KMS-11 (cell line): ENCODE data around the gene CTNNA3.

Source experiments
- H2AFZ ChIP-seq: fragments of 200-600 bp; sonication (generic); 2 replicates; pipeline ENCODE4 v1.6.1; 2016; ENCODE audit warnings: antibody characterized with exemption, mixed run types, low read depth
- H3K27ac ChIP-seq: fragments of 200-600 bp; sonication (generic); 2 replicates; pipeline ENCODE4 v1.6.1; 2016; ENCODE audit warnings: mild to moderate bottlenecking, mixed run types
- H3K27me3 ChIP-seq: fragments of 200-600 bp; sonication (generic); 2 replicates; pipeline ENCODE4 v1.6.1; 2017; ENCODE audit warnings: mild to moderate bottlenecking, low read depth, mixed run types, moderate library complexity; ENCODE audit not compliant: insufficient read depth
- H3K36me3 ChIP-seq: fragments of 200-600 bp; sonication (generic); 2 replicates; pipeline ENCODE4 v1.6.1; 2017; ENCODE audit warnings: mild to moderate bottlenecking, mixed run types; ENCODE audit not compliant: insufficient read depth
- H3K4me1 ChIP-seq: fragments of 200-600 bp; sonication (generic); 2 replicates; pipeline ENCODE4 v1.6.1; 2016; ENCODE audit warnings: mild to moderate bottlenecking, low read depth, mixed run types; ENCODE audit not compliant: poor library complexity, severe bottlenecking
- H3K4me2 ChIP-seq: fragments of 200-600 bp; sonication (generic); 2 replicates; pipeline ENCODE4 v1.7.0; 2016; ENCODE audit warnings: mild to moderate bottlenecking, mixed run types
- H3K4me3 ChIP-seq: fragments of 200-600 bp; sonication (generic); IDR thresholded peaks from 2 replicates; pipeline ENCODE4 v1.6.1; 2017; ENCODE audit warnings: low read depth, low read length, mixed read lengths; ENCODE audit not compliant: insufficient read depth
- H3K79me2 ChIP-seq: fragments of 200-600 bp; sonication (generic); 2 replicates; pipeline ENCODE4 v1.6.1; 2016; ENCODE audit warnings: low read depth, mixed run types; ENCODE audit not compliant: insufficient read depth
- H3K9ac ChIP-seq: fragments of 200-600 bp; sonication (generic); 2 replicates; pipeline ENCODE4 v1.6.1; 2016; ENCODE audit warnings: mild to moderate bottlenecking, mixed run types
- H4K20me1 ChIP-seq: fragments of 200-600 bp; sonication (generic); 2 replicates; pipeline ENCODE4 v1.6.1; 2016; ENCODE audit warnings: mild to moderate bottlenecking, mixed run types; ENCODE audit not compliant: insufficient read depth
- TF ChIP-seq, protein P1 (sequence below): fragments of 200-600 bp; sonication (generic); conservative IDR thresholded peaks from 2 replicates; pipeline ENCODE4 v1.6.1; 2017; ENCODE audit warnings: low read depth, mild to moderate bottlenecking, antibody characterized with exemption, low read length, moderate library complexity, mixed read lengths

Gene CTNNA3

DNA sequence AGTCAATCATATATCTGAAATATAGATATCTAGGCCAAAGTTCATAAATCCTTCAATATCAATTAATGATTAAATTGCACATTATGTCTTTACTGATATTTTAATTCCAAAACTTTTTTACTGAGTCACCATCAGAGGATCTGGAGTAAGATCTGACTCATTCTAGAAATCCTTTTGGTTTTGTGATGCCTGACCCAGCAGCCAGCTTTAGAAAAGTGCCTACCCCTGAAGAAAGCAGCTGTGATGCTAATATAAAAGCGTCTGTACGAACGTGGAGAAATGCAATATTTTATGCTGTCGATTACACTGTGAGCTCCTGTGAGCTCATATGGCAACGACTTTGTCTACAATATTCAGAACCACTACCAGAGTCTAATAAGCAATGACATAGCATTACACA is 912.7 kb downstream of the CTNNA3 start:
- H3K27me3 ChIP-seq, result no peaks in the 10 kb centered on the region
- H3K9ac ChIP-seq, result no peak overlapping the region
- H4K20me1 ChIP-seq, result no peaks in the 10 kb centered on the region
- TF ChIP-seq, protein P1, sequence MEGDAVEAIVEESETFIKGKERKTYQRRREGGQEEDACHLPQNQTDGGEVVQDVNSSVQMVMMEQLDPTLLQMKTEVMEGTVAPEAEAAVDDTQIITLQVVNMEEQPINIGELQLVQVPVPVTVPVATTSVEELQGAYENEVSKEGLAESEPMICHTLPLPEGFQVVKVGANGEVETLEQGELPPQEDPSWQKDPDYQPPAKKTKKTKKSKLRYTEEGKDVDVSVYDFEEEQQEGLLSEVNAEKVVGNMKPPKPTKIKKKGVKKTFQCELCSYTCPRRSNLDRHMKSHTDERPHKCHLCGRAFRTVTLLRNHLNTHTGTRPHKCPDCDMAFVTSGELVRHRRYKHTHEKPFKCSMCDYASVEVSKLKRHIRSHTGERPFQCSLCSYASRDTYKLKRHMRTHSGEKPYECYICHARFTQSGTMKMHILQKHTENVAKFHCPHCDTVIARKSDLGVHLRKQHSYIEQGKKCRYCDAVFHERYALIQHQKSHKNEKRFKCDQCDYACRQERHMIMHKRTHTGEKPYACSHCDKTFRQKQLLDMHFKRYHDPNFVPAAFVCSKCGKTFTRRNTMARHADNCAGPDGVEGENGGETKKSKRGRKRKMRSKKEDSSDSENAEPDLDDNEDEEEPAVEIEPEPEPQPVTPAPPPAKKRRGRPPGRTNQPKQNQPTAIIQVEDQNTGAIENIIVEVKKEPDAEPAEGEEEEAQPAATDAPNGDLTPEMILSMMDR, result no peak
- no peak overlapping the region for H2AFZ ChIP-seq
- H3K4me1 ChIP-seq, result no peaks in the 10 kb centered on the region
- no peak overlapping the region for H3K4me3 ChIP-seq
- H3K27ac ChIP-seq, result no peak overlapping the region
- no peaks in the 10 kb centered on the region for H3K36me3 ChIP-seq
- H3K79me2 ChIP-seq, result no peaks in the 10 kb centered on the region
- H3K4me2 ChIP-seq, result no peak overlapping the region

DNA sequence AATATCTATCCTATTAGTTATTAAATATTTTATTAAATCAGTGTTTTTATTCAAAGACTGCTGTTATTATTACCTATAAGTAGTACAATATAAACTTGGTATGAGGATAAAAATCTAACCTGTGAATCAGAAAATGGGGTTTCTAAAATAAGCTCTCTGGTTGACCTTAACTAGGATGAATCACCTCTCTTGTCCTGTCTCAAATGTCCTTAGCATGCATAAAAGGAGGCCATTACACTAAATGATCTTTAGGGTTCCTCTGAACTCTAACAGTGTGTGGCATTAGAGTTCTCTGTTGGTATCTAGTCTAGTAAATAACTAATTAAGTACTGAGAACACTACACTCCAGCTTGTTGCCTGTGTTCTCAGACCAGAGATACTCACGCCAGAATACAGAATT is 913.2 kb downstream of the CTNNA3 start:
- H3K27me3 ChIP-seq, result no peaks in the 10 kb centered on the region
- no peak overlapping the region for H3K9ac ChIP-seq
- H3K79me2 ChIP-seq, result no peaks in the 10 kb centered on the region
- TF ChIP-seq, protein P1, result no peak
- H3K4me1 ChIP-seq, result no peaks in the 10 kb centered on the region
- H3K4me3 ChIP-seq, result no peak overlapping the region
- no peaks in the 10 kb centered on the region for H3K36me3 ChIP-seq
- H2AFZ ChIP-seq, result no peak overlapping the region
- no peaks in the 10 kb centered on the region for H4K20me1 ChIP-seq
- H3K27ac ChIP-seq, result no peak overlapping the region
- H3K4me2 ChIP-seq, result no peak overlapping the region

DNA sequence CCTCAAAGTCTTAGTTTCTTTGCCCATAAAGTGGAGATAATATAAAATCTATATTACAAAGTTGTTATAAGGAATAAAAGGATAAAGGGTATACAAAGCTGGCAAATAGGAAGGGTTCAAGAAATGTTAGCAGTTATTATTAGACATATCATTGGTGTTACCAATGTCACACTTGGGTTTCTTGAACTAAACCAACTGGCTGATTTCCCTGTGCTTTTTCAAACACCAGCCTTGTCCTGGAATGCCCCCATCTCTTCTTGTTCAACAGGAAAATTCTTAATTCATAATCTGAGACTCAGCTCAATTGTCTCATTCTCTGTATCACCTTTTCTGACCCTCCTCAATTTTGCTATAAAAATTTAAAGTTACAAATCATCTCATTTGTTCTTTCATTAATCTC is 913.9 kb downstream of the CTNNA3 start:
- Histone ChIP-seq H3K9ac (no peak overlapping the region), H3K4me3 (no peak overlapping the region), H4K20me1 (no peaks in the 10 kb centered on the region), H3K27me3 (no peaks in the 10 kb centered on the region), H3K27ac (no peak overlapping the region), H3K4me2 (no peak overlapping the region), H3K79me2 (no peaks in the 10 kb centered on the region), H3K36me3 (no peaks in the 10 kb centered on the region), H3K4me1 (no peaks in the 10 kb centered on the region), H2AFZ (no peak overlapping the region)
- TF ChIP-seq, protein P1, result no peak

DNA sequence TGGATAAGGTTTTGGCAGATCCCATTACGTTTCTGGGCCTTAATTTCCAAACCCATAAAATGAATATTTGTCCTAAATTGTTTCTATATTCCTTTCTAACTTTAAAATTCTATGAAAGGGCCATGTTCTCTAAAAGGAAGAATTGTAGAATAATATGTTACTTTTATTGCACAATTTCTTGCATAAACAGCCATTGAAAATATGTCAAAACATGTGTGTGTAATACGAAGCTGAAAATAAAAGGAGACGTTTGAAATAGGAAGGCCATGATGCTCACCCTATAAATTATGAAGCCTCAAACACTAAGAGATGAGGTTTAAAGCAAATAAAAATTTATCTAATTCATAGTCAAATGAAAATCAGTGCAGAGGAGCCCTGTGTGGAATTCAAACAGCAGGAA is 915.2 kb downstream of the CTNNA3 start:
- Histone ChIP-seq H4K20me1 (no peaks in the 10 kb centered on the region), H3K9ac (no peak overlapping the region), H3K4me1 (no peaks in the 10 kb centered on the region), H3K4me2 (no peak overlapping the region), H2AFZ (no peak overlapping the region), H3K79me2 (no peaks in the 10 kb centered on the region), H3K27me3 (no peaks in the 10 kb centered on the region), H3K27ac (no peak overlapping the region), H3K4me3 (no peak overlapping the region), H3K36me3 (no peaks in the 10 kb centered on the region)
- TF ChIP-seq, protein P1, result no peak
